Activated T-cell treated with anti-CD3 and anti-CD28 coated beads, Interleukin-2, amount 50 U/mL, for 4 hours (primary cell): ENCODE results near the gene RAB4B. TPM values are rescaled to one million over a fixed set of nuclear protein-coding genes. Genes with fewer than 3 reads are reported as not detected.
"Not testable (repeated sequence)": the region's sequence is repeated elsewhere in the genome, so short reads cannot be mapped to it uniquely, and the experiment has no call there.

Source experiments
- ATAC-seq, 2 donors: fragments of 200-7000 bp; cut with Tn5 transposase; one replicate each; pipeline ENCODE4 v1.10.0; 2021
- DNase-seq: peaks from one replicate; pipeline ENCODE4 v3.0.0-alpha.2; 2020
- H3K27me3 Mint-ChIP-seq: one replicate; pipeline ENCODE4 v1.8.0; 2021; ENCODE audit warnings: low read depth, mixed read lengths
- H3K36me3 Mint-ChIP-seq: one replicate; pipeline ENCODE4 v1.8.0; 2022; ENCODE audit warnings: mixed read lengths; ENCODE audit not compliant: insufficient read depth
- H3K4me1 Mint-ChIP-seq: one replicate; pipeline ENCODE4 v1.8.0; 2021; ENCODE audit warnings: low read depth, mixed read lengths
- H3K4me3 Mint-ChIP-seq: one replicate; pipeline ENCODE4 v1.8.0; 2021; ENCODE audit warnings: mild to moderate bottlenecking, moderate library complexity, mixed read lengths
- H3K9me3 Mint-ChIP-seq: one replicate; pipeline ENCODE4 v1.8.0; 2021; ENCODE audit warnings: mixed read lengths
- total RNA-seq, 3 donors: library from RNA; stranded (reverse); gene quantifications; one replicate each; pipeline ENCODE4 v1.2.1, GENCODE V29; 2021

The RAB4B gene
- total RNA-seq, 3 donors from 2014 or later: 26.6 to 34.9 (median 30.0) TPM

DNA sequence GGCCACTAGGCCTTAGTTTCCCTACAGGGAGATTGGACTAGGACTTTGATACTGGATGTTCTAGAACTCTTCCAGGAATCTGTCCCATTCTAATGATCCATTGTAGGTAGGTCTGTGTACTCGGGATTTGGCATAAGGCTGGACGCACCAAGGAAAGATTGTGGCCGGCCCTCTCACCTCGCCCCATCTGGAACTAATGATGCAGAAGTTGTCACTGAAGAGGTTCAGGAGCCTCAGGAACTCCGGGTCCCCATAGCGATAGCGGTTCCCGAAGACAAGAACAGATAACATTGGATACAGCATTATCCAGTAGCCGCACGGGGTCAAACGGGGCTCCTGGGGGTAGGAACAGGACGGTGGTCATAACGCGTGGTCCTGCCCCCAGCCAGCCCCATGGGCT, 32.1 kb downstream of the RAB4B start:
- H3K4me3 Mint-ChIP-seq: peak overlapping the region; percentile 49
- ATAC-seq: no peak
- no peak for DNase-seq
- peaks cover 66% of the 10 kb centered on the region for H3K4me1 Mint-ChIP-seq
- no peaks in the 10 kb centered on the region for H3K27me3 Mint-ChIP-seq
- H3K9me3 Mint-ChIP-seq: no peaks in the 10 kb centered on the region
- peaks cover 12% of the 10 kb centered on the region for H3K36me3 Mint-ChIP-seq

DNA sequence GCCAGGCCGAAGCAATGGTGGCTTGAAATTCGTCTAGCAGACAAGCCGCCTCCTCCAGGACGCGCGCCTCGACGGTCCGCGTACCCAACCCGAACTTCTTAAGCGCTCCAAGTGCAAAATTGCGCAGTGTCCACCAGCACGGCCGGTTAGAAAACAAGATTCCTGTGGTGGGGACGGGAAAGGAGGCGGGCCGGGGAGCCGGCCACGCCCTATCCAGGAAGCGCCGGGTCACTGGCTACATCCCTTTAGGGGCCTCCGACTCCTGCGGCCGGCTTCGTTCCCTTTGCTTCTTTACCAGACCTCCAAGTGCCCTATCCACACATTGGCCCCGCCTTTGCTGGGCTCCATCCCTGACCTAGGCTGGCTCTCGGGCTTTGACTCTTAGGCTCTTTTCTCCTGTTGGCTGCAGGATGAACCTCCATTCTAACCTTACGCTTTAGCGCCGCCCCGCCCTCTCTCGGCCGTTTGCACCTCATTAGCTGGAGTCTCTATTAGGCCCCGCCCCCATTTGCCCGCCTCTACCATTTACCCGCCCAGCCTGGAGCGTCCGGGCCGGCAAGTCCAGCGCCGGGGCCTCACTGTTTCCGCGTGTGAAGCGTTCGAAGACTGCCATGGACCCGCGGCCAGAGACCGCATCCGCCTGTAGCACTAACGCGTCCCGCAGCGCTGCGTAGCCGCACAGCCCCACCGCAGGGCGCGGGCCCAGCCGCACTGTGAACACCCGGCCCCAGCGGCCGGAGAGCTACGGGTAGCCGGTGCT, 32.8 kb downstream of the RAB4B start:
- Mint-ChIP-seq H3K4me3 (peak overlapping the region; percentile 87), H3K36me3 (peaks cover 12% of the 10 kb centered on the region), H3K4me1 (peaks cover 59% of the 10 kb centered on the region)
- ATAC-seq: peak; percentile 83 to 86
- H3K27me3 Mint-ChIP-seq, H3K9me3 Mint-ChIP-seq, DNase-seq: not testable (repeated sequence)

DNA sequence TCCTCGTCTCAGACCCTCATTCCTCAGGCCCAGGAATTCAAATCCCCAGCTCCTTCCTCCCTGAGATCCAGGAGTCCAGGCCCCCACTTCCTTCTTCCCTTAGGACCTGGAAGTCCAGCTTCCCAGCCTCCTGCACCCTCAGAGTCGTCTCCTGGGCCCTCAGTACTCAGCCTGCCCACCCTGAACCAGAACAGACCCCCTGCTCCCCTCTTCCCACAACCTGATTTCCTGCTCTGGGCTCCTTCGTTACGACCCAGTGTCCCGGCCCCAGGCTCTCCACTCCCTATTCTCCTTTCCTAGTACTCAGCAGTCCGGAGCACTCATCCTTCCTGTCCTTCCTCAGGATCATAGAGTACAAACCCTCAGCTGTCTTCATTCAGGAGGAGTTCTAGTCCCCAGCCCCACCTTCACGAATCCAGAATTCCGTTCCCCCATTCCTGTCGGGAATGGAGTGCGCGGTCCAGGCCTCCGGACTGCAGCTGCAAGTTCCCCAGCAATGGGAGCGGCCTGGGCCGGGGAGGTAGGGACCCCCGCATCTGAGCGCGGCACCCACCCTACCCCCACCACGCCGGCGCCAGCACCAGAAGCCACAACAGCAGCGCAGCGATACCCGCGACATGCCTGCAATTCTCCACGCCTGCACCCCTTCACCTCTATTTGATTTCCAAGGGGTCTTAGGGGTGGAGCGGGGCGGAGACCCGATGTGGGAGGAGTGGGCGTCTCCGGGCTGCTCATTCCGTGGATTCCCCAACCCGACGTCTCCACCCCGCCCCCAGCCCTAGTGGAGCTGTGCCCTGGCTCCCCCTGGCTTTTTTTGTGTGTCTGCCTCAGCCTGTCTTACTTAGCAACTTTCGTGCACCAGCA, 33.7 kb downstream of the RAB4B start:
- Mint-ChIP-seq H3K4me1 (peaks cover 50% of the 10 kb centered on the region), H3K27me3 (no peaks in the 10 kb centered on the region), H3K9me3 (no peaks in the 10 kb centered on the region), H3K36me3 (peaks cover 10% of the 10 kb centered on the region), H3K4me3 (peak overlapping the region; percentile 87)
- DNase-seq: no peak
- ATAC-seq: no peak

DNA sequence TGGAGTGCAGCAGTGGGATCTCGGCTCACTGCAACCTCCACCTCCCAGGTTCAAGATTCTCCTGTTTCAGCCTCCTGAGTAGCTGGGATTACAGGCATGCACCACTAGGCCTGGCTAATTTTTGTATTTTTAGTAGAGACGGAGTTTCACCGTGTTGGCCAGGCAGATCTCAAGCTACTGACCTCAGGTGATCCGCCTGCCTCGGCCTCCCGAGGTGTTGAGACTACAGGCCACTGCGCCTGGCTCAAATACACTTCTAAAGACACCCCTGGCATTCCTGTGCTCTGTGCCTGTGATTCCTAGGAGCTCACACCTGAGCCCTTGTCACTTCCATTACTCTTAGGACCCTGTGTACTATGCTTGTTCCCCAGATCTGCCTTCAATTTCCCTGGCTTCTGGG, 34.5 kb downstream of the RAB4B start:
- H3K9me3 Mint-ChIP-seq, H3K36me3 Mint-ChIP-seq, H3K27me3 Mint-ChIP-seq, DNase-seq, ATAC-seq: not testable (repeated sequence)
- peaks cover 45% of the 10 kb centered on the region for H3K4me1 Mint-ChIP-seq
- H3K4me3 Mint-ChIP-seq: peak overlapping the region; percentile 87

GRCh38 chr19:40813182-40813581, 35.1 kb downstream of the RAB4B start:
- Mint-ChIP-seq H3K9me3 (no peaks in the 10 kb centered on the region), H3K4me1 (peaks cover 46% of the 10 kb centered on the region), H3K36me3 (peaks cover 2% of the 10 kb centered on the region), H3K4me3 (no peak overlapping the region), H3K27me3 (no peaks in the 10 kb centered on the region)
- ATAC-seq (no peak), DNase-seq (no peak)

- H3K4me1 Mint-ChIP-seq: peaks cover 51% of the 10 kb centered on the region
- no peaks in the 10 kb centered on the region for H3K27me3 Mint-ChIP-seq
- DNase-seq (no peak), ATAC-seq (no peak)
- no peaks in the 10 kb centered on the region for H3K36me3 Mint-ChIP-seq
- no peaks in the 10 kb centered on the region for H3K9me3 Mint-ChIP-seq
- H3K4me3 Mint-ChIP-seq: no peak overlapping the region
Observed at GRCh38 chr19:40815223-40815622, 37.2 kb downstream of the RAB4B start.

DNA sequence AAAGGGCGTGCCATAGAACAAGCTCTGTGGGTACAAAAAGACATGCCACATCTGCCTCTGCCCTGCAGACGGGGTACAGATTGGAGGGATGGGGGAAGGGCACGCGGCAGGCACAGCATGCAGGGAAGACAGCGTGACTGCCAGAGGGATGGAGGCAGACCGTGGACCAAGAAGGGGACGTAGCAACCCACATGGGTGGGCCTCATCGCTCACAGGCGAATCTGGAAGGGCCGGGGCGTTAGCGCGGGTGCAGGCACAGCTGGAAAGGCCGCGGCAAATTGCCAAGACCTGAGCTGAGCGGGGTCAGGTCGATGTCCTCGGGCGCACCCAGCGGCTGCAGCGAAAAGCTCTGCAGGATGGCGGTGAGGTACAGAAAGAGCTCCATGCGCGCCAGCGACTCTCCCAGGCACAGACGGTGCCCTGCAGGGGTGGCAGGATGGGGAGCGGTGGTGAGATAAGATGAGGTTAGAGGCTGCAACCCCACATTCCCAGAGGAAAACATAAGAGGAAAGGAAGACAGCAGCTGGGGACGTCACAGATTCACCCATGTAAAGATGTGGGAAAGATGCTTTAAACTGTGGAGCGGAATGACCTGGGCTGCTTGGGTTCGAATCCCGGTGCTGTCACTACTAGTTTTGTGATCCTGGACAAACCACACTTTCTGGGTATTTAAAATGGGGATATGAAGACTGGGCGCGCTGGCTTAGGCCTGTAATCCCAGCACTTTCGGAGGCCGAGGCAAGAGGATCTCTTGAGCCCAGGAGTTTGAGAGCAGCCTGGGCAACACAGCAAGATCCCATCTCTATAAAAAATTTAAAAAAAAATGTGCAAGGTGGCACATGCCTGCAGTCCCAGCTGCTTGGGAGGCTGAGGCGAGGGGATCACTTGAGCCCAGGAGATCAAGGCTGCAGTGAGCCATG, 40.7 kb downstream of the RAB4B start:
- peak; percentile 96 to 97 for ATAC-seq
- H3K9me3 Mint-ChIP-seq, H3K27me3 Mint-ChIP-seq, H3K36me3 Mint-ChIP-seq: not testable (repeated sequence)
- Mint-ChIP-seq H3K4me1 (peaks cover 35% of the 10 kb centered on the region), H3K4me3 (peak overlapping the region; percentile 70)
- peak; percentile 78 for DNase-seq

GRCh38 chr19:40819479-40820234, 41.6 kb downstream of the RAB4B start:
- not testable (repeated sequence) for H3K4me3 Mint-ChIP-seq, H3K27me3 Mint-ChIP-seq, H3K36me3 Mint-ChIP-seq, H3K9me3 Mint-ChIP-seq, ATAC-seq
- peak; percentile 67 for DNase-seq
- H3K4me1 Mint-ChIP-seq: peaks cover 35% of the 10 kb centered on the region

GRCh38 chr19:40822161-40822560, 44.1 kb downstream of the RAB4B start:
- no peaks in the 10 kb centered on the region for H3K9me3 Mint-ChIP-seq
- ATAC-seq (no peak), DNase-seq (no peak)

DNA sequence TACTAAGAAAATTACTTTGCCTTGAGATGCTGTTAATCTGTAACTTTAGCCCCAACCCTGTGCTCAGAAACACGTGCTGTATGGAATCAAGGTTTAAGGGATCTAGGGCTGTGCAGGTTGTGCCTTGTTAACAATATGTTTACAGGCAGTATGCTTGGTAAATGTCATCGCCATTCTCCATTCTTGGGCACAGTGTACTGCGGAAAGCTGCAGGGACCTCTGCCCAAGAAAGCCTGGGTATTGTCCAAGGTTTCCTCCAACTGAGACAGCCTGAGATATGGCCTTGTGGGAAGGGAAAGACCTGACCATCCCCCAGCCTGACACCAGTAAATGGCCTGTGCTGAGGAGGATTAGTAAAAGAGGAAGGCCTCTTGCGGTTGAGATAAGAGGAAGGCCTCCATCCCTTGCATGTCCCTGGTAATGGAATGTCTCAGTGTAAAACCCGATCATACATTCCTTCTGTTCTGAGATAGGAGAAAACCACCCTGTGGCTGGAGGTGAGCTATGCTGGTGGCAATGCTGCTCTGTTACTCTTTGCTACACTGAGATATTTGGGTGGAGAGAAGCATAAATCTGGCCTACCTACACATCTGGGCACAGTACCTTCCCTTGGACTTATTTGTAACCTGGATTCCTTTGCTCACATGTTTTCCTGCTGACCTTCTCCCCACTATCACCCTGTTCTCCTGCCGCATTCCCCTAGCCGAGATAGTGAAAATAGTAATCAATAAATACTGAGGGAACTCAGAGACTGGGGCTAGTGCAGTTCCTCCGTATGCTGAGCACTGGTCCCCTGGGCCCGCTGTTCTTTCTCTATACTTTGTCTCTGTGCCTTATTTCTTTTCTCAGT, 44.9 kb downstream of the RAB4B start:
- ATAC-seq, DNase-seq, H3K27me3 Mint-ChIP-seq, H3K4me3 Mint-ChIP-seq, H3K9me3 Mint-ChIP-seq, H3K36me3 Mint-ChIP-seq: not testable (repeated sequence)
- peaks cover 44% of the 10 kb centered on the region for H3K4me1 Mint-ChIP-seq

More at GRCh38 chr19:40822161-40822560, 44.1 kb downstream of the RAB4B start:
- Mint-ChIP-seq H3K4me1 (peaks cover 46% of the 10 kb centered on the region), H3K36me3 (peaks cover 5% of the 10 kb centered on the region), H3K4me3 (no peak overlapping the region), H3K27me3 (no peaks in the 10 kb centered on the region)

- not testable (repeated sequence) for H3K27me3 Mint-ChIP-seq, H3K9me3 Mint-ChIP-seq, ATAC-seq, H3K4me3 Mint-ChIP-seq, DNase-seq
- peaks cover 12% of the 10 kb centered on the region for H3K36me3 Mint-ChIP-seq
- peaks cover 29% of the 10 kb centered on the region for H3K4me1 Mint-ChIP-seq
Observed at GRCh38 chr19:40824916-40825315, 46.9 kb downstream of the RAB4B start.

DNA sequence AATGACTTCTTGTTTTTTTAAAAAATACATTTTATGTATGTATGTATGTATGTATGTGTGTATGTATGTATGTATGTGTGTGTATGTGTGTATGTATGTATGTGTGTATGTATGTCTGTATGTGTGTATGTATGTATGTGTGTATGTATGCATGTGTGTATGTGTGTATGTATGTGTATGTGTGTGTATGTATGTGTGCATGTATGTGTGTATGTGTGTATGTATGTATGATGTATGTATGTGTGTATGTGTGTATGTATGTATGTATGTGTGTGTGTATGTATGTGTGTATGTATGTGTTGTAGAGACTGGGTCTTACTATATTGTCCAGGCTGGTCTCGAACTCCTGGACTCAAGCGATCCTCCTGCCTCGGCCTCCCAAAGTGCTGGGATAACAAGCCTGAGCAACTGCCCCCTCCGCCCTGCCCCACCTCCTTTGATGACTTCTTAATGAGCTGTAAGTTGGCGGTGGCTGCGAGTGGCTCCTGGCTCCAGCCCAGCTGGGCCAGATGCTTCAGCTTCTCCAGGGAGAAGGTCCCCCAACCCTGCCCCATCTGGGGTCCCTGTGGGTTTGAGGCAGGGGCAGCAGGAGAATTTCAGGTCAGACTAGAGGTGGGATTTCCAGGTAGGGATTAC, 47.5 kb downstream of the RAB4B start:
- H3K9me3 Mint-ChIP-seq, H3K27me3 Mint-ChIP-seq, ATAC-seq: not testable (repeated sequence)

More for the DNA sequence above, 47.5 kb downstream of the RAB4B start:
- not testable (repeated sequence) for H3K4me3 Mint-ChIP-seq, DNase-seq
- H3K36me3 Mint-ChIP-seq: peaks cover 15% of the 10 kb centered on the region
- peaks cover 29% of the 10 kb centered on the region for H3K4me1 Mint-ChIP-seq
